A549 (cell line): Measurements from ENCODE around the gene TXNRD2. TPM values are rescaled to one million over a fixed set of nuclear protein-coding genes. Genes with fewer than 3 reads are reported as not detected.

Experiments
- ATAC-seq, 2 experiments: fragments of 200-7000 bp in 1 of 2; fragments of >200 bp in 1 of 2; cut with Nextera tagmentation in 1 of 2; cut with Tn5 transposase in 1 of 2; 3 replicates each; pipeline versions ENCODE4 v1.8.0 to v1.9.1; 2018 to 2020; ENCODE audit warnings: mild to moderate bottlenecking in 1 of 2, moderate library complexity in 1 of 2
- CTCF ChIA-PET: fragments of 300-600 bp; sonication (Branson Sonifier 250); formaldehyde crosslinking; extraction: SDS; loops from one replicate; lab custom pipeline; 2021; ENCODE audit warnings: antibody characterized with exemption, inconsistent platforms; lab: Yijun Ruan, JAX
- POLR2A ChIA-PET: fragments of 350-600 bp; formaldehyde crosslinking; extraction: SDS; loops from one replicate; lab custom pipeline; 2021; ENCODE audit warnings: antibody characterized with exemption, inconsistent platforms; lab: Yijun Ruan, JAX
- DNase-seq, 2 experiments: peaks; one replicate each; pipeline versions ENCODE4 v3.0.0 to v3.0.0-alpha.2; 2011 to 2016; ENCODE audit warnings: low read depth in 1 of 2, low spot score in 1 of 2
- FAIRE-seq: peaks from 2 replicates; lab custom pipeline; 2011; peaks lifted over from hg19 to GRCh38; lab: Jason Lieb, UNC
- H3K27ac ChIP-seq, 2 experiments: fragments of >200 bp; sonication (Bioruptor Twin); formaldehyde crosslinking; 3 replicates each; pipeline ENCODE4 v1.5.1; 2016 to 2017
- H3K4me1 ChIP-seq: fragments of >200 bp; sonication (Bioruptor Twin); formaldehyde crosslinking; 3 replicates; pipeline ENCODE4 v1.6.1; 2016
- H3K4me2 ChIP-seq: fragments of >200 bp; sonication (Bioruptor Twin); formaldehyde crosslinking; 3 replicates; pipeline ENCODE4 v1.6.1; 2016
- H3K4me3 ChIP-seq: fragments of >200 bp; sonication (Bioruptor Twin); formaldehyde crosslinking; 3 replicates; pipeline ENCODE4 v1.5.1; 2016
- H3K9me3 ChIP-seq: fragments of >200 bp; sonication (Bioruptor Twin); formaldehyde crosslinking; 3 replicates; pipeline ENCODE4 v1.6.1; 2016
- CBX8 ChIP-seq: fragments of 200-600 bp; sonication (generic); IDR thresholded peaks from 2 replicates; pipeline ENCODE4 v1.6.1; 2016
- CEBPB ChIP-seq, 2 experiments: fragments of >200 bp in 1 of 2; sonication (Bioruptor Twin) in 1 of 2; formaldehyde crosslinking in 1 of 2; IDR thresholded peaks; 2 replicates each; pipeline ENCODE4 v1.6.1; 2012 to 2016
- CTCF ChIP-seq: fragments of >200 bp; sonication (Bioruptor Twin); formaldehyde crosslinking; IDR thresholded peaks from 3 replicates; pipeline ENCODE4 v1.5.1; 2016
- E2F6 ChIP-seq: IDR thresholded peaks from 2 replicates; pipeline ENCODE4 v1.6.1; 2012; ENCODE audit warnings: low read depth, borderline replicate concordance
- EHMT2 ChIP-seq: fragments of 200-600 bp; sonication (generic); IDR thresholded peaks from 2 replicates; pipeline ENCODE4 v1.6.1; 2016; ENCODE audit warnings: antibody characterized with exemption, low read depth, mild to moderate bottlenecking, moderate library complexity
- FOSB ChIP-seq: fragments of 250-450 bp; sonication (Bioruptor Pico); IDR thresholded peaks from 2 replicates; pipeline ENCODE4 v1.5.0; 2020; ENCODE audit warnings: mild to moderate bottlenecking, moderate library complexity
- HDAC2 ChIP-seq: fragments of 200-600 bp; sonication (generic); IDR thresholded peaks from 2 replicates; pipeline ENCODE4 v1.6.1; 2016
- HMGXB4 ChIP-seq: fragments of 250-450 bp; sonication (Bioruptor Pico); IDR thresholded peaks from 2 replicates; pipeline ENCODE4 v1.5.0; 2021; ENCODE audit warnings: mild to moderate bottlenecking, moderate library complexity, borderline replicate concordance
- KDM1A ChIP-seq: fragments of 200-600 bp; sonication (generic); IDR thresholded peaks from 2 replicates; pipeline ENCODE4 v1.6.1; 2016; ENCODE audit warnings: low read depth, mild to moderate bottlenecking
- MAZ ChIP-seq: fragments of 150-350 bp; IDR thresholded peaks from 2 replicates; pipeline ENCODE4 v1.6.1; 2014; ENCODE audit warnings: antibody characterized with exemption, low read depth, low read length, borderline replicate concordance
- MYC ChIP-seq: IDR thresholded peaks from 2 replicates; pipeline ENCODE4 v1.6.1; 2012; ENCODE audit warnings: mild to moderate bottlenecking, inconsistent platforms, low read length, improper control_type of control experiment, borderline replicate concordance
- NR3C1 ChIP-seq: fragments of >200 bp; sonication (Bioruptor Twin); formaldehyde crosslinking; IDR thresholded peaks from 3 replicates; pipeline ENCODE4 v1.6.1; 2017
- POLR2AphosphoS2 ChIP-seq: conservative IDR thresholded peaks from 2 replicates; pipeline ENCODE4 v1.6.1; 2012; ENCODE audit warnings: low read length, improper control_type of control experiment, inconsistent platforms
- RAD21 ChIP-seq, 2 experiments: fragments of >200 bp in 1 of 2; sonication (Bioruptor Twin) in 1 of 2; formaldehyde crosslinking in 1 of 2; IDR thresholded peaks in 1 of 2; conservative IDR thresholded peaks in 1 of 2; 2 replicates in 1 of 2; 3 replicates in 1 of 2; pipeline ENCODE4 v1.6.1; 2012 to 2018; ENCODE audit warnings: inconsistent platforms in 1 of 2
- RARB ChIP-seq: fragments of 250-450 bp; sonication (Bioruptor Pico); IDR thresholded peaks from 2 replicates; pipeline ENCODE4 v1.8.0; 2021; ENCODE audit warnings: mild to moderate bottlenecking, moderate library complexity
- RFX5 ChIP-seq: fragments of 450-650 bp; IDR thresholded peaks from 2 replicates; pipeline ENCODE4 v1.7.1; 2014; ENCODE audit warnings: antibody characterized with exemption, mild to moderate bottlenecking, moderate library complexity
- RNF2 ChIP-seq: fragments of 200-600 bp; sonication (generic); IDR thresholded peaks from 2 replicates; pipeline ENCODE4 v1.6.1; 2016; ENCODE audit warnings: low read depth, mild to moderate bottlenecking, antibody characterized with exemption, moderate library complexity, borderline replicate concordance
- SREBF2 ChIP-seq: fragments of 450-650 bp; IDR thresholded peaks from 2 replicates; pipeline ENCODE4 v1.6.1; 2014; ENCODE audit warnings: mild to moderate bottlenecking, moderate library complexity
- TP53 ChIP-seq: fragments of 250-450 bp; sonication (Bioruptor Pico); IDR thresholded peaks from 2 replicates; pipeline ENCODE4 v1.5.0; 2021; ENCODE audit warnings: mild to moderate bottlenecking, moderate library complexity
- ZNF302 ChIP-seq: fragments of 250-450 bp; sonication (Bioruptor Pico); IDR thresholded peaks from 2 replicates; pipeline ENCODE4 v1.9.0; 2021; ENCODE audit warnings: inconsistent platforms, mild to moderate bottlenecking, moderate library complexity
- WGBS: methylation state at CpG from one replicate; pipeline ENCODE4 v1.1.6; 2017; ENCODE audit errors: missing lambda C conversion rate; 5-methylcytosine and 5-hydroxymethylcytosine counted together
- polyA plus RNA-seq, 4 experiments: library from polyadenylated mRNA; depleted of rRNA in 3 of 4; stranded (reverse); fragments of >200 nt; fragmentation: RNase III in 1 of 4; extraction: RNeasy Plus Mini Kit Qiagen cat#74134 plus additional on column Dnase treatment in 1 of 4; gene quantifications; 2 replicates in 3 of 4; 3 replicates in 1 of 4; pipeline ENCODE4 v1.2.3, GENCODE V29; 2011 to 2017

Gene TXNRD2
- polyA plus RNA-seq, 2 of the 4 experiments (the other 2 are of a cell fraction) = 16.3 to 25.6 TPM

- H3K27ac ChIP-seq = no peak overlapping the region
- FAIRE-seq (no peak), ATAC-seq (no peak), DNase-seq (no peak)
- TF ChIP-seq EHMT2 = no peak
- TF ChIP-seq MAZ = no peak
- no peak for TF ChIP-seq POLR2AphosphoS2
- TF ChIP-seq ZNF302 (CRISPR knock-in tag) = no peak
- no peak for TF ChIP-seq RARB (CRISPR knock-in tag)
- peaks cover 13% of the 10 kb centered on the region for H3K4me1 ChIP-seq
- ChIA-PET POLR2A (no interaction called here), CTCF (interaction anchor here (0.6 to 1.1 kb wide), 3 partner anchors 8 to 190 kb away, joined by 3 read pairs; no protein-coding TSS in a partner anchor)
- H3K9me3 ChIP-seq = no peaks in the 10 kb centered on the region
- H3K4me3 ChIP-seq = no peak overlapping the region
- 90% methylated on average over 19 of the region's 27 CpGs for WGBS
- H3K4me2 ChIP-seq = no peak overlapping the region
Measured at GRCh38 chr22:19843107-19843856, 98.3 kb downstream of the TXNRD2 start.

- Histone ChIP-seq H3K4me1 (peaks cover 13% of the 10 kb centered on the region), H3K4me3 (no peak overlapping the region), H3K4me2 (no peak overlapping the region), H3K9me3 (no peaks in the 10 kb centered on the region), H3K27ac (no peak overlapping the region)
- DNase-seq (no peak), FAIRE-seq (no peak), ATAC-seq (no peak)
- ChIA-PET CTCF (interaction anchor here (0.6 to 1.1 kb wide), 3 partner anchors 9 to 189 kb away, joined by 3 read pairs; no protein-coding TSS in a partner anchor), POLR2A (no interaction called here)
- WGBS = 90% methylated on average over 9 of the region's 12 CpGs
- TF ChIP-seq TP53 (CRISPR knock-in tag) (no peak), MYC (no peak), NR3C1 (no peak), HDAC2 (no peak), RAD21 (conservative IDR thresholded peaks at IDR 0.05 in 1 of 2, IDR thresholded peaks at IDR 0.05 in 1 of 2) (no peak), FOSB (CRISPR knock-in tag) (no peak), E2F6 (no peak)
Measured at GRCh38 chr22:19842393-19843106, 99.1 kb downstream of the TXNRD2 start.

GRCh38 chr22:19841641-19842392 lies 99.8 kb downstream of the TXNRD2 start:
- no peak for FAIRE-seq
- 85% methylated on average over 6 of the region's 8 CpGs for WGBS
- no peak for ATAC-seq
- Histone ChIP-seq H3K27ac (no peak overlapping the region), H3K4me1 (peaks cover 13% of the 10 kb centered on the region), H3K4me2 (peak overlapping the region; percentile 42; the same call in 1 of the 3 replicates), H3K9me3 (no peaks in the 10 kb centered on the region), H3K4me3 (no peak overlapping the region)
- POLR2A ChIA-PET = no interaction called here
- no peak for TF ChIP-seq HMGXB4 (CRISPR knock-in tag)
- no peak for TF ChIP-seq RNF2
- no peak for TF ChIP-seq RFX5
- no peak for TF ChIP-seq TP53 (CRISPR knock-in tag)
- no peak for TF ChIP-seq CEBPB (IDR thresholded peaks at IDR 0.05)
- no peak for TF ChIP-seq CTCF
- TF ChIP-seq RARB (CRISPR knock-in tag) = no peak
- no peak for TF ChIP-seq KDM1A
- TF ChIP-seq CBX8 = no peak
- no peak for TF ChIP-seq SREBF2
- CTCF ChIA-PET = interaction anchor here (1.0 kb wide), 2 partner anchors 12 to 111 kb away, joined by 3 read pairs; no protein-coding TSS in a partner anchor
- no peak for DNase-seq
